ENCODE measurements around the gene HOXC9. TPM values are rescaled to one million over a fixed set of nuclear protein-coding genes. Genes with fewer than 3 reads are reported as not detected.

The HOXC9 gene
- total RNA-seq, 1 donor from 2014 or later, result 0.28 TPM

- Mint-ChIP-seq H3K36me3 (ENCODE audit: low read depth, unreplicated experiment) (peaks cover 4% of the 10 kb centered on the region), H3K27ac (ENCODE audit: unreplicated experiment) (no peak overlapping the region), H3K4me1 (ENCODE audit: unreplicated experiment) (peaks cover 67% of the 10 kb centered on the region), H3K4me3 (ENCODE audit: unreplicated experiment) (peak overlapping the region; percentile 78), H3K27me3 (ENCODE audit: unreplicated experiment) (peaks cover 39% of the 10 kb centered on the region), H3K9me3 (ENCODE audit: unreplicated experiment) (no peaks in the 10 kb centered on the region)
- no peak for DNase-seq (ENCODE audit: low spot score)
- TF ChIP-seq, protein P1, sequence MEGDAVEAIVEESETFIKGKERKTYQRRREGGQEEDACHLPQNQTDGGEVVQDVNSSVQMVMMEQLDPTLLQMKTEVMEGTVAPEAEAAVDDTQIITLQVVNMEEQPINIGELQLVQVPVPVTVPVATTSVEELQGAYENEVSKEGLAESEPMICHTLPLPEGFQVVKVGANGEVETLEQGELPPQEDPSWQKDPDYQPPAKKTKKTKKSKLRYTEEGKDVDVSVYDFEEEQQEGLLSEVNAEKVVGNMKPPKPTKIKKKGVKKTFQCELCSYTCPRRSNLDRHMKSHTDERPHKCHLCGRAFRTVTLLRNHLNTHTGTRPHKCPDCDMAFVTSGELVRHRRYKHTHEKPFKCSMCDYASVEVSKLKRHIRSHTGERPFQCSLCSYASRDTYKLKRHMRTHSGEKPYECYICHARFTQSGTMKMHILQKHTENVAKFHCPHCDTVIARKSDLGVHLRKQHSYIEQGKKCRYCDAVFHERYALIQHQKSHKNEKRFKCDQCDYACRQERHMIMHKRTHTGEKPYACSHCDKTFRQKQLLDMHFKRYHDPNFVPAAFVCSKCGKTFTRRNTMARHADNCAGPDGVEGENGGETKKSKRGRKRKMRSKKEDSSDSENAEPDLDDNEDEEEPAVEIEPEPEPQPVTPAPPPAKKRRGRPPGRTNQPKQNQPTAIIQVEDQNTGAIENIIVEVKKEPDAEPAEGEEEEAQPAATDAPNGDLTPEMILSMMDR (IDR thresholded peaks at IDR 0.05; ENCODE audit: unreplicated experiment), result no peak
Observed at GRCh38 chr12:53985994-53986685, 13.8 kb upstream of the HOXC9 start.

- no peak overlapping the region for H3K4me3 Mint-ChIP-seq (ENCODE audit: unreplicated experiment)
- H3K27ac Mint-ChIP-seq (ENCODE audit: unreplicated experiment), result no peak overlapping the region
- TF ChIP-seq, protein P1 (IDR thresholded peaks at IDR 0.05; ENCODE audit: unreplicated experiment), result no peak
- H3K36me3 Mint-ChIP-seq (ENCODE audit: low read depth, unreplicated experiment), result peaks cover 4% of the 10 kb centered on the region
- H3K9me3 Mint-ChIP-seq (ENCODE audit: unreplicated experiment), result no peaks in the 10 kb centered on the region
- H3K27me3 Mint-ChIP-seq (ENCODE audit: unreplicated experiment), result peaks cover 42% of the 10 kb centered on the region
- DNase-seq (ENCODE audit: low spot score), result no peak
- peaks cover 68% of the 10 kb centered on the region for H3K4me1 Mint-ChIP-seq (ENCODE audit: unreplicated experiment)
Observed at GRCh38 chr12:53986686-53987483, 13.1 kb upstream of the HOXC9 start.

- TF ChIP-seq, protein P1 (IDR thresholded peaks at IDR 0.05; ENCODE audit: unreplicated experiment), result no peak
- peaks cover 62% of the 10 kb centered on the region for H3K4me1 Mint-ChIP-seq (ENCODE audit: unreplicated experiment)
- H3K9me3 Mint-ChIP-seq (ENCODE audit: unreplicated experiment), result no peaks in the 10 kb centered on the region
- no peak for DNase-seq (ENCODE audit: low spot score)
- H3K36me3 Mint-ChIP-seq (ENCODE audit: low read depth, unreplicated experiment), result peaks cover 4% of the 10 kb centered on the region
- no peak overlapping the region for H3K4me3 Mint-ChIP-seq (ENCODE audit: unreplicated experiment)
- H3K27ac Mint-ChIP-seq (ENCODE audit: unreplicated experiment), result no peak overlapping the region
- H3K27me3 Mint-ChIP-seq (ENCODE audit: unreplicated experiment), result peaks cover 42% of the 10 kb centered on the region
Observed at GRCh38 chr12:53987787-53988230, 12.2 kb upstream of the HOXC9 start.

DNA sequence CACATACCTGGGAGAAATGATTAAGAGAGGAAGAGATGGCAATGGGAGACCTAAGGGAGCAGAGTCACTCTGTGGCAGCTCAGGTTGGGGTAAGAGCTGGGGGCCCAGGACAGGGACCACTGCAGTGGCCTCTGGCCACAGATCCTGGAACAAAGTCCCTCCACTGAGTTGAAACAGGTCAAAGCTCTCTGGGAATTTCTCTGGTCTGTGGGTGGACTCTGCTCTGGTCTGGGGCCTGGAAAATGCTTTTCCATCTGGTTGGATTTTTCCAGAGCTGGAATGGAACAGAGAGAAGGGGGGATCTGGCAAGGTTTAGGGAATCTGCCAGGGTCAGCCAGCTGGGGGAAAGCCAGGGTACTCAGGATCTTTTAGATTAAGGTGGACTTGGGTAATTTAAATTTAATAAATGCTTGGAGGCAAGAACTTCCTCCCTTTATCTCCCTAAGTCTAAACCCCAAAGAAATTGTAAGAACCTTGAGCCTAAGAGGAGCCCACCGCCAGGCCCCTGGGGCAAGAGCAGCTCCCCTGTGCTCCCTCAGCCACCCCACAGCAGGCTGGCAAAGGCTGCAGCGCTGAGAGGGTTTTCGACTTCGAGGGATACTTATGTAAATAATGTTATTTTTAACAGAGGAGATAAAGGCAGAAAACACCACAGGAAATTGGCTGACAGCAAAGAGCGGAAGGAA is 11.3 kb upstream of the HOXC9 start:
- H3K4me1 Mint-ChIP-seq (ENCODE audit: unreplicated experiment), result peaks cover 55% of the 10 kb centered on the region
- peaks cover 39% of the 10 kb centered on the region for H3K27me3 Mint-ChIP-seq (ENCODE audit: unreplicated experiment)
- no peak overlapping the region for H3K27ac Mint-ChIP-seq (ENCODE audit: unreplicated experiment)
- DNase-seq (ENCODE audit: low spot score), result no peak
- H3K36me3 Mint-ChIP-seq (ENCODE audit: low read depth, unreplicated experiment), result peaks cover 4% of the 10 kb centered on the region
- TF ChIP-seq, protein P1 (IDR thresholded peaks at IDR 0.05; ENCODE audit: unreplicated experiment), result no peak
- H3K9me3 Mint-ChIP-seq (ENCODE audit: unreplicated experiment), result no peaks in the 10 kb centered on the region
- H3K4me3 Mint-ChIP-seq (ENCODE audit: unreplicated experiment), result peak overlapping the region; percentile 60
